ENCODE data around the gene RIPOR1.
"Not testable (repeated sequence)": the region's sequence is repeated elsewhere in the genome, so short reads cannot be mapped to it uniquely, and the experiment has no call there.

The RIPOR1 gene, protein sequence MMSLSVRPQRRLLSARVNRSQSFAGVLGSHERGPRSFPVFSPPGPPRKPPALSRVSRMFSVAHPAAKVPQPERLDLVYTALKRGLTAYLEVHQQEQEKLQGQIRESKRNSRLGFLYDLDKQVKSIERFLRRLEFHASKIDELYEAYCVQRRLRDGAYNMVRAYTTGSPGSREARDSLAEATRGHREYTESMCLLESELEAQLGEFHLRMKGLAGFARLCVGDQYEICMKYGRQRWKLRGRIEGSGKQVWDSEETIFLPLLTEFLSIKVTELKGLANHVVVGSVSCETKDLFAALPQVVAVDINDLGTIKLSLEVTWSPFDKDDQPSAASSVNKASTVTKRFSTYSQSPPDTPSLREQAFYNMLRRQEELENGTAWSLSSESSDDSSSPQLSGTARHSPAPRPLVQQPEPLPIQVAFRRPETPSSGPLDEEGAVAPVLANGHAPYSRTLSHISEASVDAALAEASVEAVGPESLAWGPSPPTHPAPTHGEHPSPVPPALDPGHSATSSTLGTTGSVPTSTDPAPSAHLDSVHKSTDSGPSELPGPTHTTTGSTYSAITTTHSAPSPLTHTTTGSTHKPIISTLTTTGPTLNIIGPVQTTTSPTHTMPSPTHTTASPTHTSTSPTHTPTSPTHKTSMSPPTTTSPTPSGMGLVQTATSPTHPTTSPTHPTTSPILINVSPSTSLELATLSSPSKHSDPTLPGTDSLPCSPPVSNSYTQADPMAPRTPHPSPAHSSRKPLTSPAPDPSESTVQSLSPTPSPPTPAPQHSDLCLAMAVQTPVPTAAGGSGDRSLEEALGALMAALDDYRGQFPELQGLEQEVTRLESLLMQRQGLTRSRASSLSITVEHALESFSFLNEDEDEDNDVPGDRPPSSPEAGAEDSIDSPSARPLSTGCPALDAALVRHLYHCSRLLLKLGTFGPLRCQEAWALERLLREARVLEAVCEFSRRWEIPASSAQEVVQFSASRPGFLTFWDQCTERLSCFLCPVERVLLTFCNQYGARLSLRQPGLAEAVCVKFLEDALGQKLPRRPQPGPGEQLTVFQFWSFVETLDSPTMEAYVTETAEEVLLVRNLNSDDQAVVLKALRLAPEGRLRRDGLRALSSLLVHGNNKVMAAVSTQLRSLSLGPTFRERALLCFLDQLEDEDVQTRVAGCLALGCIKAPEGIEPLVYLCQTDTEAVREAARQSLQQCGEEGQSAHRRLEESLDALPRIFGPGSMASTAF

DNA sequence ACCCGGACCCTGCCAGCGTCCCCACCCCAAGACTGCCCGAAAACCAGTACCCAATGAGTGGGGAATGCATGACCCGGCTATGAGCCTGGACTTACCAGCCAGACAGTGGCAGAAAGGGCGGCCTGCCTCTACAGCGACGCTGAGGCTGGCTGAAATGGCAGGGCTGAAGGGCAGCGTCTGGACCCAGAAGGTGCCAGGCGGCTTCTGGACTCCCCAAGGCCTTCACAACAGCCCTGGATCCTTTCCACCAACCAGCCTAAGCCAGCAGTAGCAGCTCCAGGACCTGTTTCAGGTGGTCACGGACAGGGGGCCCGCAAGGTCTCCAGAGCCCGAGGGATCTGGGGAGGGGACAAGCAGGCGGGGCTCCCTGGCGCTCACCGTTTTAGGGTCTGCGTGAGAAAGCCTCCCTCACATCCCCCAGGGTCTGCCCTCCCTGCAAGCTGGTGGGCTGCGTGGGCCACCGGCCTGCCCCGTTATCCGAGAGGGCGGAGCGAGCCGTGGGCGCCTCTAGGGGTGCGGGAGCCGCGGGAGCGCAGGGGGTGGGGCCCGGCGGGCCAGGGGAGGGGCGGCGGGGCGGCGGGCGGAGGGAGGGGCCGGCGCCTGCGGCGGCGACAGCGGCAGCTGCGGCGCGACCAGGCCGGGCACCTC lies at the start of gene RIPOR1:
RIPOR1 (plus strand) TSS at position 608 of the 648 bp plus-strand sequence. CDS start 9,618 bp downstream, outside the sequence.
- no peak for FAIRE-seq

DNA sequence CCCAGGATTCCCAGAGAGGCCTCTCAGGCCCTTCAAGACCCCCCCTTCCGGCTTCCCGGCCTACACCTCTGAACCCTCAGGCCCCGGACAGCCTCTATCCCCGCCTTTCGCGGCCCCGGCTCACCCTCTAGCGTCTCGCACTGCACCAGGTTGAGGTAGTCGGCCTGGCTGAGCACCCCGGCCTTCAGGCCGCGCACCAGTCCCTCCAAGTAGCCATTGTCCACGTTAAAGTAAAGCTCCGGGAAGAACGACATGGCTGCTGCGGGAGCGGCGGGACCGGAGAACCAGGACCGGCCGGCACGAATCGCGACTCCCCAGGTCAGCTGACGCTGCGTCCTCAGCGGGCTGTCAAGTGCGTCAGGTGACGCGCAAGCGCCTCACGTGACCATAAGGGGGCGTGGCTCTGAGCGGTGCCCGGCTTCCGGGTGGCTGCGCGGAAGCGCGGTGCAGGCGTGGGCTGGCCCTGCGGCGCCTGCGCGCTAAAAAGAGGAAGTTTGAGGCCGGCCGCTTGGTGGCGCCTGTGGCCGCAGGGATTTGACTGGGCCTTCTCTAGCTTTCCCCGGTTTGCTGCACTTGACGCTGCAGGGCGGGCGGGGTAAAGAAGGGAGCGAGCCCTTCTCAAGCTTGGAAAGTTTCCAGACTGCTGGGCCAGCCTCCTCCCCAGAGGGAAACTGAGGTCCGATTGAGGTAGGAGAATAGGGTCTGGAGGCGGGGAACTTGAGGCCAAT lies 47.6 kb upstream of the RIPOR1 start, which contains the start of gene ATP6V0D1:
ATP6V0D1 (minus strand) TSS at position 325 of the 728 bp plus-strand sequence; CDS start at position 254, 71 bp downstream.
- no peak for FAIRE-seq

DNA sequence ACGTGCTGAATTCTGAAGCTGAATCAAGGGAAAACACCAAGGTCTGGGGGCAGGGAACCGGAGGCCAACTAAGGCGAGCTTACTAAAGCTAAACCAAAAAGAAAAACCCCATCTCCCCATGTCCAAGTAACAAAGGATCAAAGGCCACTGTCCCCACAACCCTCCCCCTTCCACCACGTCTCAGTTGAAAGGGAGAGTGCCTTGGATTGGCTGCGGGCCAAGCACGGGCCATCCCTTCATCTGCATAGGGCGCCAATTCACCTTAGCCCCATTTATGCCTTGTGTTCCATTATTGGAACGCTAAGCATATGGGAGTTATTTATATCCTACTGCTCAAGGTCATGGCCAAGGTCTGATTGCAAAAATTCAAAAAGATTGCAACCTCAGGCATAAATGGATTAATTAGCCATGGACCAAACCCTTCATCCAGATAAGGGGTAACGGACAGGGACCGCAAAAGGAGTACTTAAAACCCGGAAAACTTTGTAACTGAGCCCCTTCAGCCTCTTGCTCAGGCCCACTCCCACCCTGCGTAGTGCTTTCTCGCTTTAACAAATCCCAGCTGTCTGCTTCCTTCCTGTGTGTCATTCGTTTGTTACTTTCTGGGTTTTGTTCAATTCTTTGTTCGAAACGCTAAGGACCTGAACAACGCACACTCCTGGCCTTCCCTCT lies 46.9 kb upstream of the RIPOR1 start:
- no peak for FAIRE-seq

DNA sequence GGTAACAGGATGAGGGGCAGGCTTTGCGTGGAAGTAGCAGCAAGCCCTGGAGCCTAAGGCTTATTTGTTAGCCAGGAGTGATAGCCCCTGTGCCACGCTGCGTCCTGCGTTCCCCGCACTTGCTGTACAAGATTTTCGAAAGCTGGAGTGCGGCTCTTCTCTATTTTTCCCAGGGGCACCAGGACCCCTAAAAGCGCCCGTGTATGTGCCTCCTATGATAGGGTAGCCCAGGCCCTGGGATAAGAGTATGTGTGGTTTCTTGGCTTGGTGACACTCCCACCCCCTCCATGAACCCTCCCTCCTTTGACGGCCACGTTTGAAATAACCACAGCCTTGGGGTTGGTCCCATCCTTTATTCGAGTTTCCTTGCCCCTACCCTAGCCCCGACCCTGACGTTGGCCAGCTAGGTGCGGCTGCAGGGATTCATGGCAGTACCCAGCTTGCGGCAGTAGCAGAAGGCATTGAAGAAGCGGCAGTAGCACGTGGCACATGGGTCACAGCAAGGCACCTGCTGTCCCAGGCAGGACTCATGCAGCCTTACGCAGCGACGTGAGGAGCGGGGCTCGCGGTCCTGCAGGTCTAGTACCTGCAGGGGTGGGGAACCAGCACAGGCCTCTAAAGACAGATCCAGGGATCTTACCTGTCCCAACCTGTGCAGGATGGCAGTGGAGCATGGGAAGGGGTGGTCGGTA lies 46.2 kb upstream of the RIPOR1 start:
- no peak for FAIRE-seq

DNA sequence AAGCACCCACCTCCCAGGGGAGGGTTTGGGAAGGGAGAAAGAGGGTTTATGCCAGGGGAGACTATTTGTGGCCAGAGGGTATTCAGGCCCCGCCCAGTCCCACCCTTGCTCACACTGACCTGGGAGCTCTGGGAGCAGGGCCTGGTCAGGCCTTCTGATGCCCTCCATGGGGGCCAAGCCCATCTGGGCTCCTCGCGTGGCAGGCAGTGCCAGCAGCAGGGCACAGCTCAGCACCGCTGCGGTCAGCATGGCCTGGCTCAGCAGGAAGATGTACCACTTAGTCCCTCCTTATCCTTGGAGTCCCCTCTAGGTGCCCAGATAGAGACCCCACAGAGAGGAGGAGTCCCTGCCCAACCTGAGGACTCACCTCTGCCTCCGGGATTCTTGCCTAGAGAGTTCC lies 45.5 kb upstream of the RIPOR1 start, which contains the start of gene AGRP:
AGRP (minus strand) TSS at position 398 of the 400 bp plus-strand sequence; CDS start at position 249, 149 bp downstream.
- no peak for FAIRE-seq

DNA sequence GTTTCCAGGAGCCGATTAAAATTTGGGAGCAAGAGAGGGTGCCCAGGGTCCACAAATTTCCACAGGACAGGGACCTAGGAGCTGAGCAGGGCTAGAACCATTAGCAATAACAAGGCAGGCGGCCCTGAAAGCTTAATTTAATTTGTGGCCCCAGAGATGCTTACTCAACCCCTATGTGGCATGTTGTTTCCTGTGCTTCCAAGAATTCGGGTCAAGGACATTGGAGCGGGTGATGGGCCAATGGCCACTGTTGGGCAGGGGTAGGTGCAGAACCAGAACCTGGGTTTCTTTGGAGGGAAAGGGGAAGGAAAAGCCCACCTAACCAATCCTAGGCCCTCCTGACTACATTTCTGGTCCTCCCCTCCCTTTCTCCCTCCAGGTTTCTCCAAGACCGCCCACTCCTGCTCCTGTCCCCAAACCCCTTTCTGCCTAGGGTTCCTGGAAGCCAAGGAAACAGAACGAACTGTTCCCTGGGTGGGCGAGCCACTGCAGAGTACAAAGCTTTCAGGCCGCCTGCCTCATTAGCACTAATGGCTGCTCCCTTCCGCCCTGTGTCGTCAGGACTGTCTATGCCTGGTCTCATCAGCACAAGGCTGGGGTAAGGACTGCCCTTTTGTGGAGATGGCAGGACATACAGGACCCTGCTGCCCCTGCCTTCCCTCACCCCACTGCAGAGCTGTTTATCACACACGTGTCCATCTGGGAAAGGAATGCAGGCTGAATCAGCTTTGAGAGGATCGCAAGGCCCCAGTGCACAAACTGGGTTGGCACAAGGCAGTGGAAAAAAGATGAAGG lies 44.7 kb upstream of the RIPOR1 start:
- no peak for FAIRE-seq

DNA sequence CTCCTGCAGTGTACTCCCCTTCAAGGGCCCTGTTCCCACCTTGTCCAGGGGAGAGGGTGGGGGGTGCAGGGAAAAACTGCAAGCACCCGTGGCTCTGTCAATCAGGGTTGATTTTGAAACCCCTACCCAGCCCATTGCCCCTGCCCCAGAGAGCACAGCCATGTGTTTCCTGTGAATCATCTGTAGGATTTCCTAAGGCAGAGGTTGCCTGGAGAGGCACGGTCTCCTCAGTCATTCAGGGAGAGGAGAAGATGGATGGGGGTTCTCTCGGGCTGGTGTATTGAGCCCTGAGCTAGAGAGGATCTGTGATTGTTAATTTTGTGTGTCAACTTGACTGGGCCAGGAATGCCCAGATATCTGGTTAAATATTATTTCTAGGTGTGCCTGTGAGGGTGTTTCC lies 41.8 kb upstream of the RIPOR1 start:
- no peak for FAIRE-seq

DNA sequence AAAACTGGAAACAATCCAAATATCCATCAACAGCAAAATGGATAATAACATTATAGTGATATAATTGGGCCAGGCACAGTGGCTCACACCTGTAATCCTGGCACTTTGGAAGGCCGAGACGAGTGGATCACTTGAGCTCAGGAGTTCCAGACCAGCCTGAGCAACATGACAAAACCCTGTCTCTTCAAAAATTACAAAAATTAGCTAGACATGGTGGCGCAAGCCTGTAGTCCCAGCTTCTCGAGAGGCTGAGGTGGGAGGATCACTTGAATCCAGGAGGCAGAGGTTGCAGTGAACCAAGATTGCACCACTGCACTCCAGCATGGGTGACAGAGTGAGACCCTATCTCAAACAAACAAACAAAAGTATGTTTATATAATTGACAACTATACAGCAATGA lies 41.1 kb upstream of the RIPOR1 start:
- FAIRE-seq = not testable (repeated sequence)

DNA sequence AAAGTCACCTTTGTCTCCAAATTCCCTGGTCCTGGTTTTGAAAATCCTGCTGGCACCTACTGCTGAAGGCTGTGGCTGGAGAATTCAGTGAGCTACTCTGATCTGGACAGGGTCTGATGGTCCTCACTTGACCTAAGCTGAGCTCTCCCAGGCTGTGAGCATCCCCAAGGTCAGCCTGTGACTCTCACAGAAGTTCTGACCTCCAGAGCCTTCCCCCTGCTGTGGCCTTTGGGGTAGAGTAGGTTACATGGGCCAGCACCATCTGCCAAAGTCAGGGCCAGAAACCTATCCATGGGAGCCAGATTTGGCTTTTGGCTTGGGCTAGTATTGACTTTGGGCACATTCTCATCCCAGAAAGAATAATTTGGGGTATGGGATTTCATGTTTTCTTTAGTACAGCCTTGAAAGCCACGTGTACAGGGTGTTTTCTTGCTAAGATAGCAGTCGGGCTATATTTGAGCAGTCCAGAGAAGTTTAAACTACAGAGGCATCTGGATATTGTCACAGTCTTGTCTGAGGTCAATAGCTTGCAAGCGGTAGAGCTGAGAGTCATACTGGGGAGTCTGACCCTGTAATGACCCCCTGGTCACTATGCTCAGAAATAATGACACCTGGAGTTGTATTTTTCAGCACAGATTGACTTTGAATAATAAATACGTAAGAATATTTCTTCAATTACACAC lies 39.1 kb upstream of the RIPOR1 start:
- FAIRE-seq = no peak

DNA sequence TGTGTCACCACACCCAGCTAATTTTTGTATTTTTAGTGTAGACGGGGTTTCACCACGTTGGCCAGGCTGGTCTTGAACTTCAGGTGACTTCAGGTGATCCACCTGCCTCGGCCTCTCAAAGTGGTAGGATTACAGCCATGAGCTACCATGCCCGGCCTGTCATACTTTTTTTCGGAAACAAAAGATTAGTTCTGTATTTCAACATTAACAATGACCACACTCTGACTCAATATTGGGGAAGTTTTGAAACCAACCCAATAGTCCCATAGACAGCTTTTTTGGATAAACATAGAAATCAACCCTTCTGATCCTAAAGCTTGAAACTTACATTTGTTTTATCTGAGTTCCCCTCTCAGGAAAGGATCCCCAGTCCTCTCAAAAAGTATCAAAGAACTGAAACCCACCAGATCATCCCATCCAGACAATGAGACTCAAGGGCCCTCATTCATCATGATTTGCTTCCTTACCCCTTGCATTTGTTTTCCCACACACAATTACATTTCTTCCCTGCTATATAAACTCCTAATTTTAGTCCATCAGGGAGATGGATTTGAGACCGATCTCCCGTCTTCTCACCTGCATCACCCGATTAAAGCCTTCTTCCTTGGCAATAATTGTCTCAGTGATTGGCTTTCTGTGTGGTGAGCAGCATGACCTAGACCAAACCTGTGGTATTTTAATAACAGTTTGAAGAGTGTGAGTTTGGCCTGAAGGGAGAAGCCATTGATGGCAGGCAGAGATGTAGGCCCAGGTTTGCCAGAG lies 38.1 kb upstream of the RIPOR1 start:
- FAIRE-seq = no peak

DNA sequence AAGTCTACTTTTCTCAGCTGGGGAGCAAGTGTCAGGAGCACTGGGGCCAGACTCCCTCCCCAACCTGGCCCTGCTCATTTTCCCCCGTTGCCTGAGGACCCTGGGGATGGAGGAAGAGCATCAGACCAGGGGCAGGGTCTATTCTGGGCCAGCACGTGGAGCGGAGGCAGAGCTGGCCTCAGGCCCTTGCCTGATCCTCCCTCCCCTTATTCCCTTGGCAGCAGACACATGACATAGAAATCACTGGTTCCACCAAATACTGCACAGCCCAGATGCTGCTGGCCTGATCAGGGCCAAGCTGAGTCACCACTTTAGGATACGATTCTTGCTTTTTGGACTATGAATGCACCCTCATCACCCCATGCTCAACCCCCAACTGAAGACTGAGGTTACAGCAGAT lies 29.5 kb upstream of the RIPOR1 start:
- no peak for FAIRE-seq

DNA sequence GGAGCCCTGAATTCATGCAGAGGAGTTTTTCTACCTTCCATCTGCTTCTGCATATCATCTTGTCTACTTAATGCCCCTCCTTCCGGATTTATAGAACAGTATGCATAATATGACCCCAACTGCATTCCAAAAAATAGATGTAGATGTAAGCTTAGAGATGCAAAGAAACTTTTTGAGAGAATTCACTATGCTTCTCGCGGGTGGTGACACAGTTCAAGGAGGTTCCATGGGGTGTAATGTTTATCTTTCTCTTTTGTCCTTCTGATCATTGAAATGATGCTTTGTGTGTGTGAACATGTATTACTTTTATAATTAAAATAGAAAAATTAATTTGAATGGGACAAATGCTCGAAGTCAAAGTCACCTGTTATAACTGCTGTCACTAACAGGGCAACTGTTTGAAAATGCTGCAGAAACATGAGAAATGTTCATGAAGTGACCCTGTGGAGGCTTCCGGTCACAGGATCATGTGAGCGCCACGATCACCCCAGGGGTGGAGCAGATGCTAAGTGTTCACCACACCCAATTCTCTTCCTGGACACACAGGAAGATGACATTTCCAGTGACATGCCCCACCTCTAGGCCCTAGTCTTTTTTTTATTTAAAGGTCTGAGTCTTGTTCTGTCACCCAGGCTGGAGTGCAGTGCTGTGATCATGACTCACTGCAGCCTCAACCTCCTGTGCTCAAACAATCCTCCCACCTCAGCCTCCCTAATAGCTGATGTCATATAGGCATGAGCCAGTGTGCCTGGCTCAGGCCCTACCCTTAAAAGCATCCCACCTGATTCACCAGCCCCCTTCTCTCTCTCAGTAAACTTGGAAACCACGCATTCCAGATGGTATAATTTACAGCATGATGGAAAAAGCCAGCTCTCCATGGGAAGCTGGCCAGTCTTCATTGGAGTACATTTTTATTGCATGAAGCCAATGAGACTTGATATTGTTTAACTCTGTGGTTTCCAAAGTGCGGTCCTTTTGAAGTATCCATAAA lies 24.3 kb upstream of the RIPOR1 start:
- FAIRE-seq = no peak

DNA sequence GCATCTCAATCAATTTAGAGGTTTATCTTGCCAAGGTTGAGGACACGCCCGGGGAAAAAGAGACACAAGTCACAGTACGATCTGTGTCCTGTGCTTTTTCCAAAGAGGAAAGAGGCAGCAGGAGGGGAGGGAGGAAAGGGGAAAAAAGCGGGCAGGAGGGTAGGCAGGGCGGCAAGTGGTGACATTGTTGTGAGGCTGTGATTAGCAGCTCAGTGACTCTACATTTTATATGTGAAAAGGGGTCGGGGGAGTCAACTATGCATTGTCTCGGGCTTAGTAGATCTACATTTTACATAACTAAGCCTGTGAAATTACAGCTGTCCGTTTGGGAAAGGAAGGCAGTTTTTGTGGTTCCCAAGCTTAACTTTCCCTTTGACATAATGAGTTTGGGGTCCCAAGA lies 22.2 kb upstream of the RIPOR1 start:
- no peak for FAIRE-seq

DNA sequence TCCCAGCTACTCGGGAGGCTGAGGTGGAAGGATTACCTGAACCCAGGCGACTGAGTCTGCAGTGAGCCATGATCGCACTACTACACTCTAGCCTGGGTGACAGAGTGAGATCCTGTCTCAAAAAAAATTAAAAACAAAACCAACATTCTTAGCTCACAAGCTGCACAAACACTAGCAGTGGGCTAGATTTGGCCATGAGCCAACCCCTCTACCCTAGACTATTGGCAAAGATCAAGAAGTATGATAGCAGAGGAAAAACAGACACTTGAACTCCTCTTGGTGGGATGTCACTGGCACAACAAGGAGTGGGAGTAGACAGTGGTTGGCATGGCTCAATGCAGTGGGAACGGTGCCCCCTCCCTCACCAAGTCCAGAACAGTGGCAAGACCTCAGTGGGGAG lies 19.6 kb upstream of the RIPOR1 start:
- no peak for FAIRE-seq

DNA sequence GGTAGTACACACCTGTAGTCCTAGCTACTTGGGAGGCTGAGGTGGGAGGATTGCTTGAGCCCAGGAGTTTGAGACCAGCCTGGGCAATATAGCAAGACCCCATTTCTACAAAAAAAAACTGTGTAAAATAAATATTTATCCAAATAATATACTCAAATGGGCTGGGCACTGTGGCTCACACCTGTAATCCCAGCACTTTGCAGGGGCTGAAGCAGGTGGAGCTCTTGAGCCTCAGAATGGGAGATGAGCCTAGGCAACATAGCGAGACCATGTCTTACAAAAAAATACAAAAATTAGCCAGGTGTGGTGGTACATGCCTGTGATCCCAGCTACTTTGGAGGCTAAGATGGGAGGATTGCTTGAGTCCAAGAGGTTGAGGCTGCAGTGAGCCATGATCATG lies 14.7 kb upstream of the RIPOR1 start:
- not testable (repeated sequence) for FAIRE-seq

DNA sequence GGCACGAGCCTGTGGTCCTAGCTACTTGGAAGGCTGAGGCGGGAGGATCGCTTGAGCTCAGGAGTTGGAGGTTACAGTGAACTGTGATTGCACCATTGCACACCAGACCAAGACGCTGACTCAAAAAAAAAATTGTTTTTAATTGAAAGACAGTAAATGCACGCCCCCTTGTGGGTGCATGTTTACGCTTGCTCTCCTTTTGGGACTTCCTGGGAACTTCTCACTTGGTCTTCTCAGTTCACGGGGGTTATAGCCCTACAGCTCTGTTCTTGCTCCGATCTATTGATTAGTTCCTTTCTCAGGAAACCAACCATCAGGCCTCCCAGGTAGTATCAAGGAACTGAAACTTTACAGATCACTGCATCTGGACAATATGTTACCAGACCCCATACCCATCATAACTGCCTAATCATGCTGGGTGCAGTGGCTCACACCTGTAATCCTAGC lies 14.2 kb upstream of the RIPOR1 start:
- FAIRE-seq = no peak

All from colon (tissue), 2 donors.